GOT3 (cell line): ENCODE results near the gene TGFB1.

ENCODE experiments used
- DNase-seq: peaks from one replicate; lab custom pipeline; 2025; ENCODE audit warnings: mixed read lengths; lab: John Stamatoyannopoulos, UW

Gene TGFB1

GRCh38 chr19:41341669-41342490 lies 11.8 kb downstream of the TGFB1 start:
- no peak for DNase-seq

GRCh38 chr19:41339936-41340335 lies 13.8 kb downstream of the TGFB1 start:
- DNase-seq = no peak

GRCh38 chr19:41335467-41335866 lies 18.3 kb downstream of the TGFB1 start:
- no peak for DNase-seq

GRCh38 chr19:41334793-41335192 lies 18.9 kb downstream of the TGFB1 start:
- no peak for DNase-seq

- no peak for DNase-seq
These were observed 21.3 kb downstream of the TGFB1 start for GRCh38 chr19:41332468-41332867.

- DNase-seq = no peak
These were observed 21.7 kb downstream of the TGFB1 start for GRCh38 chr19:41332000-41332399.

GRCh38 chr19:41330946-41331678 lies 22.6 kb downstream of the TGFB1 start:
- DNase-seq = no peak

GRCh38 chr19:41330481-41330880 lies 23.2 kb downstream of the TGFB1 start:
- no peak for DNase-seq

GRCh38 chr19:41328842-41329225 lies 24.9 kb downstream of the TGFB1 start:
- DNase-seq = no peak

- no peak for DNase-seq
These were observed 25.4 kb downstream of the TGFB1 start for GRCh38 chr19:41328157-41328841.

- no peak for DNase-seq
These were observed 26.1 kb downstream of the TGFB1 start for GRCh38 chr19:41327576-41328156.

GRCh38 chr19:41327076-41327575 lies 26.6 kb downstream of the TGFB1 start:
- no peak for DNase-seq

- no peak for DNase-seq
These were observed 27.6 kb downstream of the TGFB1 start for GRCh38 chr19:41325947-41326706.

- DNase-seq = no peak
These were observed 28.1 kb downstream of the TGFB1 start for GRCh38 chr19:41325640-41325946.

GRCh38 chr19:41324921-41325639 lies 28.6 kb downstream of the TGFB1 start:
- peak; percentile 21 for DNase-seq

GRCh38 chr19:41324231-41324702 lies 29.5 kb downstream of the TGFB1 start:
- DNase-seq = no peak

- peak; percentile 22 for DNase-seq
These were observed 30.1 kb downstream of the TGFB1 start for GRCh38 chr19:41323430-41324125.

GRCh38 chr19:41323023-41323422 lies 30.7 kb downstream of the TGFB1 start:
- no peak for DNase-seq

- DNase-seq = no peak
These were observed 31.3 kb downstream of the TGFB1 start for GRCh38 chr19:41322451-41322850.

GRCh38 chr19:41321600-41322270 lies 32.0 kb downstream of the TGFB1 start:
- no peak for DNase-seq
